ENCODE results near the gene MAGEB17. TPM values are rescaled to one million over a fixed set of nuclear protein-coding genes. Genes with fewer than 3 reads are reported as not detected.

Gene MAGEB17
- polyA plus RNA-seq (ENCODE audit: low read depth in 6 of 6): not detected

GRCh38 chrX:16167181-16167580, at the start of gene MAGEB17:
Gene MAGEB17, plus strand, starts transcription at chrX:16167481. Its CDS starts 2,902 bp downstream, at chrX:16170383.
- H3K4me1 Mint-ChIP-seq: no peaks in the 10 kb centered on the region
- no peak for ATAC-seq (ENCODE audit: low read depth in 2 of 2)
- peaks cover 4 to 10% of the 10 kb centered on the region in 2 donors for H3K36me3 Mint-ChIP-seq
- peak within 1 kb of the TSS in 1 of 6 donors; percentile 82 for H3K27ac Mint-ChIP-seq
- no peak for DNase-seq
- H3K27me3 Mint-ChIP-seq: peaks cover 0 to 58% (median 4%) of the 10 kb centered on the region in 3 donors
- H3K9me3 Mint-ChIP-seq: peaks cover 0 to 11% (median 0%) of the 10 kb centered on the region in 7 donors
- no peak within 1 kb of the TSS for H3K4me3 Mint-ChIP-seq

GRCh38 chrX:16119353-16120220, 47.7 kb upstream of the MAGEB17 start:
- Mint-ChIP-seq H3K27ac (peak overlapping the region in 4 of 6 donors; percentile 23 to 67 (median 40)), H3K36me3 (no peaks in the 10 kb centered on the region), H3K27me3 (no peaks in the 10 kb centered on the region), H3K4me3 (peak overlapping the region in 6 of 8 donors; percentile 0 to 29 (median 24)), H3K9me3 (peaks cover 0 to 16% (median 4%) of the 10 kb centered on the region in 7 donors), H3K4me1 (peaks cover 27 to 44% (median 30%) of the 10 kb centered on the region in 3 donors)
- DNase-seq (no peak), ATAC-seq (ENCODE audit: low read depth in 2 of 2) (peak; percentile 71 to 74)

GRCh38 chrX:16120431-16120830, 46.9 kb upstream of the MAGEB17 start:
- Mint-ChIP-seq H3K9me3 (peaks cover 0 to 16% (median 4%) of the 10 kb centered on the region in 7 donors), H3K27ac (peak overlapping the region in 3 of 6 donors; percentile 23 to 71 (median 67)), H3K4me3 (peak overlapping the region in 2 of 8 donors; percentile 17 to 26), H3K36me3 (no peaks in the 10 kb centered on the region), H3K27me3 (no peaks in the 10 kb centered on the region), H3K4me1 (peaks cover 25 to 38% (median 27%) of the 10 kb centered on the region in 3 donors)
- ATAC-seq (ENCODE audit: low read depth in 2 of 2) (no peak), DNase-seq (no peak)

- peak; percentile 55 for DNase-seq
- Mint-ChIP-seq H3K4me3 (peak within 1 kb of the TSS in 3 of 8 donors; percentile 24 to 77 (median 40)), H3K9me3 (peaks cover 0 to 7% (median 4%) of the 10 kb centered on the region in 7 donors)
These were observed 44.0 kb upstream of the MAGEB17 start, which contains the start of gene GRPR for GRCh38 chrX:16123222-16123786. Gene GRPR, plus strand, starts transcription at chrX:16123565. Its CDS starts 389 bp downstream, at chrX:16123954.

GRCh38 chrX:16124201-16124600, 43.1 kb upstream of the MAGEB17 start:
- Mint-ChIP-seq H3K27me3 (peaks cover 10 to 17% (median 11%) of the 10 kb centered on the region in 3 donors), H3K27ac (peak overlapping the region in 1 of 6 donors; percentile 44), H3K36me3 (no peaks in the 10 kb centered on the region), H3K4me1 (peaks cover 21 to 31% (median 24%) of the 10 kb centered on the region in 3 donors), H3K4me3 (no peak overlapping the region), H3K9me3 (peaks cover 0 to 5% (median 2%) of the 10 kb centered on the region in 7 donors)
- DNase-seq (no peak), ATAC-seq (ENCODE audit: low read depth in 2 of 2) (no peak)

More at GRCh38 chrX:16123222-16123786, 44.0 kb upstream of the MAGEB17 start, which contains the start of gene GRPR:
- ATAC-seq (ENCODE audit: low read depth in 2 of 2): peak; percentile 87 to 89
- H3K4me1 Mint-ChIP-seq: peaks cover 25 to 38% (median 27%) of the 10 kb centered on the region in 3 donors
- peak within 1 kb of the TSS in 2 of 6 donors; percentile 44 to 59 for H3K27ac Mint-ChIP-seq
- no peaks in the 10 kb centered on the region for H3K36me3 Mint-ChIP-seq
- H3K27me3 Mint-ChIP-seq: peaks cover 6 to 11% (median 6%) of the 10 kb centered on the region in 3 donors

GRCh38 chrX:16125520-16126149, 41.6 kb upstream of the MAGEB17 start:
- Mint-ChIP-seq H3K4me1 (peaks cover 9 to 16% (median 13%) of the 10 kb centered on the region in 3 donors), H3K9me3 (peaks cover 0 to 4% (median 0%) of the 10 kb centered on the region in 7 donors), H3K4me3 (no peak overlapping the region), H3K27me3 (peaks cover 10 to 27% (median 11%) of the 10 kb centered on the region in 3 donors), H3K36me3 (no peaks in the 10 kb centered on the region), H3K27ac (no peak overlapping the region)
- DNase-seq (no peak), ATAC-seq (ENCODE audit: low read depth in 2 of 2) (no peak)

- ATAC-seq (ENCODE audit: low read depth in 2 of 2) (no peak), DNase-seq (no peak)
- Mint-ChIP-seq H3K4me3 (no peak overlapping the region), H3K36me3 (no peaks in the 10 kb centered on the region), H3K27ac (peak overlapping the region in 1 of 6 donors; percentile 55), H3K9me3 (peaks cover 0 to 4% (median 0%) of the 10 kb centered on the region in 7 donors), H3K27me3 (peaks cover 15 to 38% (median 19%) of the 10 kb centered on the region in 3 donors), H3K4me1 (peaks cover 0 to 4% (median 0%) of the 10 kb centered on the region in 3 donors)
These were observed 36.6 kb upstream of the MAGEB17 start for GRCh38 chrX:16130707-16131106.

- Mint-ChIP-seq H3K4me1 (peaks cover 8 to 14% (median 8%) of the 10 kb centered on the region in 3 donors), H3K27ac (no peak overlapping the region), H3K9me3 (peaks cover 0 to 1% (median 0%) of the 10 kb centered on the region in 7 donors), H3K4me3 (no peak overlapping the region), H3K36me3 (no peaks in the 10 kb centered on the region), H3K27me3 (peaks cover 5 to 20% (median 8%) of the 10 kb centered on the region in 3 donors)
- ATAC-seq (ENCODE audit: low read depth in 2 of 2): no peak
- DNase-seq: no peak
These were observed 32.3 kb upstream of the MAGEB17 start for GRCh38 chrX:16134936-16135335.

- no peaks in the 10 kb centered on the region for H3K36me3 Mint-ChIP-seq
- peaks cover 5 to 16% (median 8%) of the 10 kb centered on the region in 3 donors for H3K27me3 Mint-ChIP-seq
- H3K27ac Mint-ChIP-seq: no peak overlapping the region
- no peaks in the 10 kb centered on the region for H3K9me3 Mint-ChIP-seq
- H3K4me3 Mint-ChIP-seq: no peak overlapping the region
- H3K4me1 Mint-ChIP-seq: peaks cover 6 to 14% (median 8%) of the 10 kb centered on the region in 3 donors
- no peak for ATAC-seq (ENCODE audit: low read depth in 2 of 2)
- no peak for DNase-seq
These were observed 31.2 kb upstream of the MAGEB17 start for GRCh38 chrX:16136080-16136479.

- ATAC-seq (ENCODE audit: low read depth in 2 of 2): peak; percentile 48 to 73
- H3K4me1 Mint-ChIP-seq: peaks cover 6 to 14% (median 8%) of the 10 kb centered on the region in 3 donors
- H3K36me3 Mint-ChIP-seq: no peaks in the 10 kb centered on the region
- peak overlapping the region in 3 of 6 donors; percentile 3 to 40 (median 19) for H3K27ac Mint-ChIP-seq
- H3K9me3 Mint-ChIP-seq: no peaks in the 10 kb centered on the region
- DNase-seq: no peak
- peak overlapping the region in 1 of 8 donors; percentile 2 for H3K4me3 Mint-ChIP-seq
- peaks cover 5 to 20% (median 12%) of the 10 kb centered on the region in 3 donors for H3K27me3 Mint-ChIP-seq
These were observed 29.7 kb upstream of the MAGEB17 start for GRCh38 chrX:16137416-16138107.

GRCh38 chrX:16138108-16138427, 29.2 kb upstream of the MAGEB17 start:
- no peak for DNase-seq
- H3K9me3 Mint-ChIP-seq: peaks cover 0 to 4% (median 0%) of the 10 kb centered on the region in 7 donors
- peaks cover 5 to 24% (median 17%) of the 10 kb centered on the region in 3 donors for H3K27me3 Mint-ChIP-seq
- peaks cover 0 to 3% of the 10 kb centered on the region in 2 donors for H3K36me3 Mint-ChIP-seq
- no peak overlapping the region for H3K27ac Mint-ChIP-seq
- H3K4me3 Mint-ChIP-seq: no peak overlapping the region
- peaks cover 6 to 14% (median 8%) of the 10 kb centered on the region in 3 donors for H3K4me1 Mint-ChIP-seq
- ATAC-seq (ENCODE audit: low read depth in 2 of 2): peak; percentile 32 to 43

- H3K4me3 Mint-ChIP-seq: peak overlapping the region in 1 of 8 donors; percentile 17
- peak overlapping the region in 1 of 6 donors; percentile 35 for H3K27ac Mint-ChIP-seq
These were observed 26.8 kb upstream of the MAGEB17 start for GRCh38 chrX:16140448-16140847.

More at GRCh38 chrX:16140448-16140847, 26.8 kb upstream of the MAGEB17 start:
- no peak for DNase-seq
- peaks cover 1 to 14% (median 8%) of the 10 kb centered on the region in 7 donors for H3K9me3 Mint-ChIP-seq
- H3K4me1 Mint-ChIP-seq: peaks cover 6 to 14% (median 8%) of the 10 kb centered on the region in 3 donors
- no peak for ATAC-seq (ENCODE audit: low read depth in 2 of 2)
- H3K36me3 Mint-ChIP-seq: peaks cover 0 to 21% of the 10 kb centered on the region in 2 donors
- peaks cover 5 to 35% (median 26%) of the 10 kb centered on the region in 3 donors for H3K27me3 Mint-ChIP-seq
